DOHH2 (cell line): ENCODE results near the gene ZNF592.

ENCODE experiments used
- CTCF ChIP-seq: fragments of 200-600 bp; sonication (generic); IDR thresholded peaks from one replicate; pipeline ENCODE4 v1.5.1; 2014; ENCODE audit warnings: antibody characterized with exemption, mild to moderate bottlenecking, low read depth, low read length; ENCODE audit not compliant: poor library complexity, severe bottlenecking
- EZH2phosphoT487 ChIP-seq: fragments of 200-600 bp; sonication (generic); IDR thresholded peaks from 2 replicates; pipeline ENCODE4 v1.6.1; 2017; ENCODE audit warnings: borderline replicate concordance, mild to moderate bottlenecking, antibody characterized with exemption, low read length, moderate library complexity, mixed read lengths

- TF ChIP-seq CTCF (no peak), EZH2phosphoT487 (no peak)
These were observed 7.7 kb upstream of the ZNF592 start for GRCh38 chr15:84740691-84741090.
